Tibial nerve (tissue), 4 donors: ENCODE results near the gene ATP8A2. TPM values are rescaled to one million over a fixed set of nuclear protein-coding genes. Genes with fewer than 3 reads are reported as not detected.

Source experiments
- DNase-seq, 2 donors: peaks; one replicate each; pipeline ENCODE4 v3.0.0-alpha.2; 2019; ENCODE audit warnings: low spot score in 2 of 2
- H3K27ac ChIP-seq, 4 donors: fragments of 200-600 bp; sonication (generic) in 3 of 4; one replicate each; pipeline ENCODE4 v1.5.1; 2017 to 2019; ENCODE audit warnings: mild to moderate bottlenecking in 1 of 4
- H3K27me3 ChIP-seq, 2 donors: fragments of 200-600 bp; sonication (generic) in 1 of 2; one replicate each; pipeline versions ENCODE4 v1.5.1 to v1.6.0; 2017 to 2019
- H3K36me3 ChIP-seq, 3 donors: fragments of 200-600 bp; sonication (generic); one replicate each; pipeline ENCODE4 v1.5.1; 2018 to 2019
- H3K4me1 ChIP-seq, 4 donors: fragments of 200-600 bp; sonication (generic) in 3 of 4; one replicate each; pipeline ENCODE4 v1.5.1; 2017 to 2019
- H3K4me3 ChIP-seq, 4 donors: fragments of 200-600 bp; sonication (generic) in 3 of 4; one replicate each; pipeline ENCODE4 v1.5.1; 2017 to 2019; ENCODE audit warnings: mild to moderate bottlenecking in 1 of 4, moderate library complexity in 1 of 4
- H3K9me3 ChIP-seq, 4 donors: fragments of 200-600 bp; sonication (generic) in 3 of 4; one replicate each; pipeline ENCODE4 v1.5.1; 2017 to 2019
- CTCF ChIP-seq, 5 experiments: fragments of 200-600 bp in 3 of 5; fragments of 450-650 bp in 2 of 5; sonication (generic) in 3 of 5; IDR thresholded peaks; one replicate each; pipeline ENCODE4 v1.5.1; 2016 to 2019; ENCODE audit warnings: antibody characterized with exemption in 5 of 5, mild to moderate bottlenecking in 3 of 5, moderate library complexity in 2 of 5
- EP300 ChIP-seq, 2 donors: sonication (generic); formaldehyde crosslinking; IDR thresholded peaks; one replicate each; pipeline ENCODE4 v1.6.1; 2017; ENCODE audit warnings: antibody characterized with exemption in 2 of 2, mild to moderate bottlenecking in 1 of 2
- POLR2A ChIP-seq, 2 donors: fragments of 450-650 bp; IDR thresholded peaks; one replicate each; pipeline ENCODE4 v1.6.1; 2017; ENCODE audit warnings: antibody characterized with exemption in 2 of 2, mild to moderate bottlenecking in 2 of 2, moderate library complexity in 2 of 2
- WGBS, 2 donors: methylation state at CpG; one replicate each; pipeline ENCODE4 v1.1.5; 2018; 5-methylcytosine and 5-hydroxymethylcytosine counted together
- total RNA-seq, 4 donors: library from RNA; depleted of rRNA; stranded (reverse); fragments of >200 nt; gene quantifications; one replicate each; pipeline ENCODE4 v1.1.0, GENCODE V29; 2016

ATP8A2 gene
- total RNA-seq, 4 donors from 2014 or later = 0.30 to 1.7 (median 0.61) TPM

DNA sequence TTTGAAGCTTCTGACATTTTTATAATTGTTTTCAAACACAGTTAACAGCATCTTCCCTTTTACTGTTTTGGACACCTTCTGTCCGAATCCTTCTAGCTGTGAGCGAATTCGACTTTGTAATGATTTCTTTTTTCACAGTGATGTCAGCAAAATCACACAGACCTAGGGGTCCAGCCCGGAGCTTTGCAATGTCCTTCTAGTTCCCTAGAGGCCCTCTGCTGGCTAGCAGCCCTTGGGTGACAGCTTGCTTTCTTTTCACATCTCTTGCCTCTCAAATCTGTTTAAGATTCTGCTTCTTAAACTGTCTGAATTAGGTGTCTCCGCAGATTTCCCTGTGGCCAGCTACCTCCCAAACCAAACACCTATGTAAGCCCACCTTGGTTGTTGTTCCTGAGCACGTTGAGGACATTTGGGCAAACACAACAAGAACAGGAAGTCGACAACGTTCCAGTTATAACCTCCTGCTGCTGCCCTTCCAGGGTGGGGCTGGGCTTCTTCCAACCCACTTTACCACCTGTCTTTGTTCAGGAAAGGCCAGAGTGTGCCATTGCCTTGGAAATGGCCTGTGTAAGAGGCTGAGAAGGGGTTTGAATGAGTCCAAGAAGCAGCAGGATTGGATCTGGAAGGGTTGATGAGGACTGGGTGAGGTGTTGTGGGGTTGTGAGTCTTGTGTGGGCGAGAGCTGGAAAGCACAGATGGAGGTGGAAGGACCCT, 123.1 kb downstream of the ATP8A2 start:
- Histone ChIP-seq H3K27me3 (no peaks in the 10 kb centered on the region), H3K9me3 (peaks cover 0 to 9% (median 0%) of the 10 kb centered on the region in 4 donors), H3K4me1 (no peaks in the 10 kb centered on the region), H3K27ac (no peak overlapping the region), H3K36me3 (no peaks in the 10 kb centered on the region), H3K4me3 (no peak overlapping the region)
- WGBS, 2 donors = 55 to 59% methylated on average over 9 of the region's 9 CpGs
- DNase-seq = no peak
- TF ChIP-seq EP300 (IDR thresholded peaks at IDR 0.05) (no peak), CTCF (IDR thresholded peaks at IDR 0.05) (no peak), POLR2A (IDR thresholded peaks at IDR 0.05) (no peak)

DNA sequence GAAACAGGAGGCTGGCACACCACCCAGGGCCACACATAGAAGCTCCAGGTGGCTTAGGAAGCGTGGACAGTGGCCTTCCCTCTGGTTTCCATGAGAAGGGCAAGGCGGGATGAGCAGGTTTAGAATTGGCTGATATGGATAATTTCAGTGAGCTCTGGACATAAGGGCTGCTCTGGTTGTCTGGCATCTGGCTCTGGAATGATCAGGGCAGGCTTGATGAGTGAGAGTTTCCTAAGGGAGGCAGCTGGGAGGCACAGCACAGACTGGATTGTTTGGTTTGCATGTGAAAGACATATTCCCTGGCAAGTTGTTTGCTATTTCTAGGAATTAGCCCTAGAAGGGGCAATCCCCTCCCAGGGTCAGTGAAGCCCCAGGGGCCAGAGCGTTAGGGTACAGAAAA, 129.5 kb downstream of the ATP8A2 start:
- Histone ChIP-seq H3K27me3 (no peaks in the 10 kb centered on the region), H3K36me3 (no peaks in the 10 kb centered on the region), H3K4me3 (no peak overlapping the region), H3K9me3 (no peaks in the 10 kb centered on the region), H3K27ac (no peak overlapping the region), H3K4me1 (no peaks in the 10 kb centered on the region)
- DNase-seq = no peak
- WGBS, 2 donors = 50 to 59% methylated on average over 3 of the region's 3 CpGs
- TF ChIP-seq POLR2A (IDR thresholded peaks at IDR 0.05) (no peak), CTCF (IDR thresholded peaks at IDR 0.05) (no peak)

- no peaks in the 10 kb centered on the region for H3K36me3 ChIP-seq
- H3K4me1 ChIP-seq = no peaks in the 10 kb centered on the region
- H3K27me3 ChIP-seq = no peaks in the 10 kb centered on the region
- no peaks in the 10 kb centered on the region for H3K9me3 ChIP-seq
- WGBS, 2 donors = 58% methylated on average over 3 of the region's 3 CpGs
- H3K4me3 ChIP-seq = no peak overlapping the region
- no peak for DNase-seq
- no peak for TF ChIP-seq POLR2A (IDR thresholded peaks at IDR 0.05)
- TF ChIP-seq EP300 (IDR thresholded peaks at IDR 0.05) = no peak
- TF ChIP-seq CTCF (IDR thresholded peaks at IDR 0.05) = no peak
- no peak overlapping the region for H3K27ac ChIP-seq
Measured at GRCh38 chr13:25502031-25502430, 130.3 kb downstream of the ATP8A2 start.

- no peaks in the 10 kb centered on the region for H3K36me3 ChIP-seq
- no peaks in the 10 kb centered on the region for H3K27me3 ChIP-seq
- DNase-seq = no peak
- WGBS, 2 donors = 76 to 97% methylated on average over 6 of the region's 6 CpGs
- H3K9me3 ChIP-seq = no peaks in the 10 kb centered on the region
- no peak overlapping the region for H3K27ac ChIP-seq
- no peak overlapping the region for H3K4me3 ChIP-seq
- TF ChIP-seq POLR2A (IDR thresholded peaks at IDR 0.05) = no peak
- no peak for TF ChIP-seq CTCF (IDR thresholded peaks at IDR 0.05)
- TF ChIP-seq EP300 (IDR thresholded peaks at IDR 0.05) = no peak
- no peaks in the 10 kb centered on the region for H3K4me1 ChIP-seq
Measured at GRCh38 chr13:25502551-25502950, 130.8 kb downstream of the ATP8A2 start.

DNA sequence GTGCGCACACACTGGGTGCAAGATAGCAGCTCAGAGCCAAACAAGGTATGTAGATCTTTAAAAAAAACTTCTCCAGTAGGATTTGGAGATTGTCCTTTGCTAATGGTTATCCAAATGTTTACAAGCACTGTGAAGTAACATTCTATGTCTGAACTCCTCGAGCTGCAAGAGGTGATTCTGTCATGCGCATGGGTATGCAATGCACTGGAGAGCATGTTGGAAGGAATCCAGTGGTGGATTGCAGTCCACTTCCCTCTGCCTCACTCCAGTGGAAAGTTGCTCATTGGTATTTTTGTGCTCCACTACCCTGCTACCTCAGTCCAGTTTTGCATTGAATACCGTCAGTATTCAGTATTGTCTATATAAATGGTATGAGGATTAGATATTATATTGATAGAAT, 132.1 kb downstream of the ATP8A2 start:
- 86 to 88% methylated on average over 4 of the region's 4 CpGs for WGBS, 2 donors
- Histone ChIP-seq H3K4me3 (no peak overlapping the region), H3K27ac (no peak overlapping the region), H3K4me1 (no peaks in the 10 kb centered on the region), H3K36me3 (no peaks in the 10 kb centered on the region), H3K9me3 (no peaks in the 10 kb centered on the region), H3K27me3 (no peaks in the 10 kb centered on the region)
- DNase-seq = no peak
- TF ChIP-seq CTCF (IDR thresholded peaks at IDR 0.05) (no peak), POLR2A (IDR thresholded peaks at IDR 0.05) (no peak)
